Inflammatory macrophage (primary cell): ENCODE results near the gene CCDC137.
A peak's percentile ranks its signal among the peaks of the same experiment; 100 is the strongest.

Experiments
- DNase-seq, 2 donors: peaks; one replicate each; pipeline ENCODE4 v3.0.0-alpha.2; 2020 to 2022

Gene CCDC137

GRCh38 chr17:81702934-81703746 is 36.6 kb downstream of the CCDC137 start, which contains the start of gene MRPL12:
Gene MRPL12 (plus strand): TSS chr17:81703367. CDS start chr17:81703502, 135 bp downstream.
- peak; percentile 93 to 95 for DNase-seq

GRCh38 chr17:81703747-81704654 is 37.5 kb downstream of the CCDC137 start:
- DNase-seq = no peak

GRCh38 chr17:81705518-81706231 is 39.1 kb downstream of the CCDC137 start:
- no peak for DNase-seq

- DNase-seq = no peak
Measured at GRCh38 chr17:81706232-81706611, 39.7 kb downstream of the CCDC137 start.

- DNase-seq = no peak
Measured at GRCh38 chr17:81706757-81707624, 40.5 kb downstream of the CCDC137 start.

GRCh38 chr17:81707725-81708646 is 41.4 kb downstream of the CCDC137 start:
- DNase-seq = no peak

- no peak for DNase-seq
Measured at GRCh38 chr17:81708739-81709185, 42.2 kb downstream of the CCDC137 start.

- peak; percentile 56 to 58 for DNase-seq
Measured at GRCh38 chr17:81710514-81711308, 44.2 kb downstream of the CCDC137 start.

GRCh38 chr17:81711814-81712467 is 45.4 kb downstream of the CCDC137 start, which contains the start of gene SLC25A10:
Gene SLC25A10 (plus strand): TSS chr17:81712284. CDS start chr17:81712427, 143 bp downstream.
- peak; percentile 66 to 84 for DNase-seq

GRCh38 chr17:81712468-81713003 is 46.0 kb downstream of the CCDC137 start:
- DNase-seq = peak in 1 of 2 donors; percentile 31

GRCh38 chr17:81713004-81713555 is 46.5 kb downstream of the CCDC137 start:
- DNase-seq = no peak

- no peak for DNase-seq
Measured at GRCh38 chr17:81713556-81714411, 47.2 kb downstream of the CCDC137 start.

- no peak for DNase-seq
Measured at GRCh38 chr17:81714412-81715106, 48.0 kb downstream of the CCDC137 start.

- DNase-seq = no peak
Measured at GRCh38 chr17:81715107-81715871, 48.8 kb downstream of the CCDC137 start.

GRCh38 chr17:81715872-81716673 is 49.5 kb downstream of the CCDC137 start:
- no peak for DNase-seq
